Stimulated activated naive CD4-positive, alpha-beta T cell treated with Interleukin-2 at 50 U/mL for 16 hours (primary cell): ENCODE measurements around the gene TAF11L7.
"Not testable (repeated sequence)": the region's sequence is repeated elsewhere in the genome, so short reads cannot be mapped to it uniquely, and the experiment has no call there.

Experiments used
- DNase-seq: peaks from one replicate; lab custom pipeline; 2025; lab: John Stamatoyannopoulos, UW

TAF11L7 gene

DNA sequence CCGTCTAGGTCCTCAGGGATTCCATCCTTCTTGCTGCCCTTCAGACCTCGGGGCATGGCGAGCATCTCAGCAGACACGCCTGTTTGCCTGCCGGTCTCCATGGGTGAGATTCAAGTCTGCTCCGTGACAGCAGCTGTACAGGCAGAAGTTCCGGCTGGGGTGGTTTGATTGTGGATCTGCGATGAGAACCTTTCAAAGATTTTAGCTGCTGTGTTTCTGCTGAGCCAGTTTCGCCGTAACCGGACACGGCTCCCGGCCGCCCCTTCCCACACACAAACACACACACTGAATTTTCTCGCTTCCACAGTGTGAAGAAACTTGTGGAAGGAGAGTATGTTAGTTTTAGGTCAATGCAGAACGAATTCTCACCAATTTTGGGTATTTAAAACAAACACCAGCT is at the start of gene TAF11L7:
TSS of gene TAF11L7 (minus strand) at position 101 of the 400 bp plus-strand sequence.
- DNase-seq = not testable (repeated sequence)

DNA sequence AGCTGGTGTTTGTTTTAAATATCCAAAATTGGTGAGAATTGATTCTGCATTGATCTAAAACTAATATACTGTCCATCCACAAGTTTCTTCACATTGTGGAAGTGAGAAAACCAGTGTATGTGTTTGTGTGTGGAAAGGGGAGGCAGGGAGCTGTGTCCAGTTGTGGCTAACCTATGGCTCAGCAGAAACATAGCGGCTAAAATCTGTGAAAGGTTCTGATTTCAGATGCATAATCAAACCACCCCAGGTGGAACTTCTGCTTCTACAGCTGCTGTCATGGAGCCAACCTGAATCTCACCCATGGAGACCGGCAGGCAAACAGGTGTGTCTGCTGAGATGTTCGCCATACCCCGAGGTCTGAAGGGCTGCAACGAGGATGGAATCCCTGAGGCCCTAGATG is 48.6 kb upstream of the TAF11L7 start, which contains the start of gene TAF11L14:
TSS of gene TAF11L14 (plus strand) at position 301 of the 400 bp plus-strand sequence.
- no peak for DNase-seq

DNA sequence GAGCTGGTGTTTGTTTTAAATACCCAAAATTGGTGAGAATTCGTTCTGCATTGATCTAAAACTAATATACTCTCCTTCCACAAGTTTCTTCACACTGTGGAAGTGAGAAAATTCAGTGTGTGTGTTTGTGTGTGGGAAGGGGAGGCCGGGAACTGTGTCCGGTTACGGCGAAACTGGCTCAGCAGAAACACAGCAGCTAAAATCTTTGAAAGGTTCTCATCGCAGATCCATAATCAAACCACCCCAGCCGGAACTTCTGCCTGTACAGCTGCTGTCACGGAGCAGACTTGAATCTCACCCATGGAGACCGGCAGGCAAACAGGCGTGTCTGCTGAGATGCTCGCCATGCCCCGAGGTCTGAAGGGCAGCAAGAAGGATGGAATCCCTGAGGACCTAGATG is 46.2 kb upstream of the TAF11L7 start, which contains the start of gene TAF11L13:
TSS of gene TAF11L13 (plus strand) at position 301 of the 400 bp plus-strand sequence.
- not testable (repeated sequence) for DNase-seq

DNA sequence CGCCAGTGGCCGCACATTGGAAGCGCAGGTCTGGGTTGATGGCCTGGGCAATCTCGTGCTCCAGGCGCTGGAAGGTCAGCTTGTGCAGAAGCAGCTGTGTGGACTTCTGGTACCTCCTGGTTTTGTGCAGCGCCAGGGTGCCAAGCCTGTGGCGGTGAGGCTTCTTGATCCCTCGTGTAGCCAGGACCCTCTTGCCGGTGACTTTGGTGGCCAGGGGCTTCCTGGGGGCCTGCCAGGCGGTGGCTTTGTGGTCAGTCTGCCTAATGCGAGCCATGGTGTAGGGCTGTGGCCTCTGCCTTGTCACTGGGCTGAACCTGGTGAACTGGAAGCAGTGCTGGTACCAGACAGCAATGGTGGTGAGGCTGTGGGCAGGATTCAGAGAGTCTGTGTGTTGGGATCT is 40.1 kb upstream of the TAF11L7 start:
- no peak for DNase-seq

DNA sequence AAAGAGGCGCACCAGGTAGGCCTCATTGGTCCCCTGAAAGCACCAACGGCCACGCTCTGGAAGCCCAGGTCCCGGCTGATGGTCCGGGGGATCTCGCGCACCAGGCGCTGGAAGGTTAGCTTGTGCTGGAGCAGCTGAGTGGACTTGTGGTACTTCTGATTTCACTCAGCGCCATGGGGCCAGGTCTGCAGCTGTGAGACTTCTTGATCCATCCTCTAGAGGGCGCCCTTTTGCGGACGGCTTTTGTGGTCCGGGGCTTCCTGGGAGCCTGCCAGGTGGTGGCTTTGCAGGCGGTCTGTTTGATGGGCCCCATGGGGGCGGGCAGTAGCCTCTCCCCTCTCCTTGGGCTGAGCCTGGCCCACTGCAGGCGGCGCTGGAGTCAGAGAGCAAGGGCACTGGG is 35.1 kb upstream of the TAF11L7 start:
- no peak for DNase-seq

DNA sequence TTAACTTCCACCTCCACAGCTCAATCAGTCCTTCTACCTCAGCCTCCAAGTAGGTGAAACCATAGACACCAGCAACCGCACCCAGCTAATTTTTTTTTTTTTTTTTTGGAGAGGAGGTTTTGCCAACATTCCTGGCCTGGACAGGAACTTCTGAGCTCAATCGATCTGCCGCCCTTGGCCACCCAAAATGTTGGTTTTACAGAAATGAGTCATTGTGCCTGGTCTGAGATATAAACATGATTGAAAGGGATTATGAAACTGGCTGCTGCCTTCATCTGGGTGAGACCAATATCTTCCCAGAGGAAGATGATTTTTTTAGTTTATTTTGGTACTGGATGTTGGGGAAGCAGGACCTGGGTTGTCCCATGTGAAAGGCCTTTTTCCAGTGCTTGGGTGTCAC is 33.8 kb upstream of the TAF11L7 start:
- DNase-seq = no peak

DNA sequence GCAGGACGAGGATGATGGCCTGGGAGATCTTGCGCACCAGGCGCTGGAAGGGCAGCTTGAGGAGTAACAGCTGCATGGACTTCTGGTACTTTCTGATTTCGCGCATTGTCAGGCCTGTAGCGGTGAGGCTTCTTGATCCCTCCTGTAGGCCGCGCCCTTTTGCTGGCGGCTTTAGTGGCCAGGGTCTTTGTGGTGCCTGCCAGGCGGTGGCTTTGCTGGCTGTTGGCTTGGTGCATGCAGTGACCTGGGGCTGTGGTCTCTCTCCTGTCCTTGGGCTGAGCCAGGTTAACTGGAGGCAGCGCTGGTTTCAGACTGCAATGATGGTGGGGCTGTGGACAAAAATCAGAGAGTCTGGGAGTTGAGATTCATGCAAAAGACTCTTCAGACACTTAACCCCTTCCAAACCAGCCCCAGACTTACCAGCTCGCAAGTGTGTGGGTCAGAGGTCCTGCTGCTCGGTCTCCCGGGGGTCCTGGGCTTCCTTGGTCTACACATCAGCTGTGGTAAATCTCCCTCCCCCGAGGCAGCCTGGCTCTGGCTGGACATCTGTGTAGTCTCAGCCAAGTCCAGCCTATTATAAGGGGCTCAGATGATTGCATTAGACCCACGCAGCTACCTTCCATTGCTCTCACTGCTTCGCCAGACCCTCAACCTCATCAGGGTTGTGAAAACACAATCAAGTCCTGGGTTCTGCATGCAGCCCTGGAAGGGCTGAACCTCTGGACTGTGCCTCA is 29.5 kb upstream of the TAF11L7 start:
- no peak for DNase-seq

DNA sequence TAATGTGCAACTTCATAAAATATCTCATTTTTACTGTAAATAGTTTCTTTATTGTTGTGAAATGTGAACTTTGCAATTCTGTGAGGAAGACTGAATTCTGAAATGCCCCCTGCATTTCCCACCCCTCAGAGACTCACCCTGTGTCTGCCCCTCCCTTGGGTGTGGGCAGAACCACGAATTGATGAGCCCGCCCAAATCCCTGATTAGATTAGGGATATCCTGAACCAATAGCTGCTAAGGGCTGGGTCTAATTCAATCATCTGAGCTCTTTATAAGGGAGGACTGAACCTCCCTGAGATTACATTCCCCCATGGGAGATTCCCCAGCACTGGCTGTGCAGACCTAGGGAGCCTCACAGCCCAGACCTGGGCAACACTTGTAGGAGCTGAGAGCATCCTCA is 24.5 kb upstream of the TAF11L7 start, which contains the start of gene TAF11L12:
TSS of gene TAF11L12 (plus strand) at position 301 of the 400 bp plus-strand sequence.
- not testable (repeated sequence) for DNase-seq

DNA sequence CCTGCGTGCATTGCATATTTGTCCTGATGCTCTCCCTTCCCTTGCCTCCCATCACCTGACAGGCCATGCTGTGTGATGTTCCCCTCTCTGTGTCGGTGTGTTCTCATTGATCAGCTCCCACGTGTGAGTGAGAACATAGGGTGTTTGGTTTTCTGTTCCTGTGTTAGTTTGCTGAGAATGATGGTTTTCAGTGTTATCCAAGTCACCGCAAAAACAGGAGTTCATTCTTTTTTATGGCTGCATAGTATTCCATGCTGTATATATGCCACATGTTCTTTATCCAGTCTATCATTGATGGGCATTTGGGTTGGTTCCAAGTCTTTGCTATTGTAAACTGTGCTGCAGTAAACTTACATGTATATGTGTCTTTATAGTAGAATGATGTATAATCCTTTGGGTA is 21.9 kb upstream of the TAF11L7 start:
- DNase-seq = not testable (repeated sequence)

DNA sequence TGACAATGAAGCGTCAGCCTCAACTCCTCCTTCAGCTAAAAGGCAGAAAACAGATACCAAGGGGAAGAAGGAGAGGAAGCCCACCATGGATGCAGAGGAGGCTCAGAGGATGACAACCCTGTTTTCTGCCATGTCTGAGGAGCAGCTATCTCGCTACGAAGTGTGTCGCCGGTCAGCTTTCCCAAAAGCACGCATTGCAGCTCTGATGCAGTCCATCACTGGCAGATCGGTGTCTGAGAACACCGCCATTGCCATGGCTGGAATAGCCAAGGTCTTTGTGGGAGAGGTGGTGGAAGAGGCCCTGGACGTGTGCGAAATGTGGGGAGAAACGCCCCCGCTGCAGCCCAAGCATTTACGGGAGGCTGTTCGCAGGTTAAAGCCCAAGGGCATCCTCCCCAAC is 19.4 kb upstream of the TAF11L7 start:
- DNase-seq = no peak

DNA sequence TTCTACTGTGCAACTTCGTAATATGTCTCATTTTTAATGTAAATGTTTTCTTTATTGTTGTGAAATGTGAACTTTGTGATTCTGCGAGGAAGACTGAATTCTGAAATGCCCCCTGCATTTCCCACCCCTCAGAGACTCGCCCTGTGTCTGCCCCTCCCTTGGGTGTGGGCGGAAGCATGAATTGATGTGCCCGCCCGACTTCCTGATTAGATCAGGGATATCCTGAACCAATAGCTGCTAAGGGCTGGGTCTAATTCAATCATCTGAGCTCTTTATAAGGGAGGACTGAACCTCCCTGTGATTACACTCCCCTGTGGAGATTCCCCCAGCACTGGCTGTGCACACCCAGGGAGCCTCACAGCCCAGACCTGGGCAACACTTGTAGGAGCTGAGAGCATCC is 18.3 kb upstream of the TAF11L7 start, which contains the start of gene TAF11L11:
TSS of gene TAF11L11 (plus strand) at position 304 of the 400 bp plus-strand sequence.
- not testable (repeated sequence) for DNase-seq

DNA sequence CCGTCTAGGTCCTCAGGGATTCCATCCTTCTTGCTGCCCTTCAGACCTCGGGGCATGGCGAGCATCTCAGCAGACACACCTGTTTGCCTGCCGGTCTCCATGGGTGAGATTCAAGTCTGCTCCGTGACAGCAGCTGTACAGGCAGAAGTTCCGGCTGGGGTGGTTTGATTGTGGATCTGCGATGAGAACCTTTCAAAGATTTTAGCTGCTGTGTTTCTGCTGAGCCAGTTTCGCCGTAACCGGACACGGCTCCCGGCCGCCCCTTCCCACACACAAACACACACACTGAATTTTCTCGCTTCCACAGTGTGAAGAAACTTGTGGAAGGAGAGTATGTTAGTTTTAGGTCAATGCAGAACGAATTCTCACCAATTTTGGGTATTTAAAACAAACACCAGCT is 12.2 kb upstream of the TAF11L7 start, which contains the start of gene TAF11L10:
TSS of gene TAF11L10 (minus strand) at position 101 of the 400 bp plus-strand sequence.
- DNase-seq = not testable (repeated sequence)

DNA sequence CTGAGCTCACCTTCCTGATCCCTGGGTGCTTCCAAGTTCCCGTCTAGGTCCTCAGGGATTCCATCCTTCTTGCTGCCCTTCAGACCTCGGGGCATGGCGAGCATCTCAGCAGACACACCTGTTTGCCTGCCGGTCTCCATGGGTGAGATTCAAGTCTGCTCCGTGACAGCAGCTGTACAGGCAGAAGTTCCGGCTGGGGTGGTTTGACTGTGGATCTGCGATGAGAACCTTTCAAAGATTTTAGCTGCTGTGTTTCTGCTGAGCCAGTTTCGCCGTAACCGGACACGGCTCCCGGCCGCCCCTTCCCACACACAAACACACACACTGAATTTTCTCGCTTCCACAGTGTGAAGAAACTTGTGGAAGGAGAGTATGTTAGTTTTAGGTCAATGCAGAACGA is 8.7 kb upstream of the TAF11L7 start, which contains the start of gene TAF11L9:
TSS of gene TAF11L9 (minus strand) at position 140 of the 400 bp plus-strand sequence.
- not testable (repeated sequence) for DNase-seq

DNA sequence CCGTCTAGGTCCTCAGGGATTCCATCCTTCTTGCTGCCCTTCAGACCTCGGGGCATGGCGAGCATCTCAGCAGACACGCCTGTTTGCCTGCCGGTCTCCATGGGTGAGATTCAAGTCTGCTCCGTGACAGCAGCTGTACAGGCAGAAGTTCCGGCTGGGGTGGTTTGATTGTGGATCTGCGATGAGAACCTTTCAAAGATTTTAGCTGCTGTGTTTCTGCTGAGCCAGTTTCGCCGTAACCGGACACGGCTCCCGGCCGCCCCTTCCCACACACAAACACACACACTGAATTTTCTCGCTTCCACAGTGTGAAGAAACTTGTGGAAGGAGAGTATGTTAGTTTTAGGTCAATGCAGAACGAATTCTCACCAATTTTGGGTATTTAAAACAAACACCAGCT is 5.3 kb upstream of the TAF11L7 start, which contains the start of gene TAF11L8:
TSS of gene TAF11L8 (minus strand) at position 101 of the 400 bp plus-strand sequence.
- DNase-seq = not testable (repeated sequence)
